ENCODE data around the gene TRAPPC8. TPM values are rescaled to one million over a fixed set of nuclear protein-coding genes. Genes with fewer than 3 reads are reported as not detected.
"Not testable (repeated sequence)": the region's sequence is repeated elsewhere in the genome, so short reads cannot be mapped to it uniquely, and the experiment has no call there.

Gene TRAPPC8
- total RNA-seq, 4 donors from 2014 or later: 15.5 to 38.1 (median 31.2) TPM

DNA sequence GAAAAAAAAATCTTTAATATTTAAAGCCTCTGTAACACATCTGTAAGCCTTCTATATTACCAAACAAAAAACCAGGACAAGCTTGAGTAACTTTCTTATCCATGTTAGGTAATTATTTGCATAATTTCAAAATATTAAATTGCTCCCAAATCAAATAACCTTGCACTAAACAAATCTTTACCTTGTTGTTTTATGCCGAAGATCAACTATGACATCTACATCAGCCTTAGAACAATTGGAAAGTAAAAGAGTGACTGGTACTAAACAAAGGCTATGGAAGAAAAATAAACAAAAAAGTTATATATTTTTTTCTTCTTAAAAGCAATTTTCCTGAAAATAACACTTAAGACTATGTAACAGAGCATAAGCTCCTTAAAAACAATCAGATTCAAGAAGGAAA lies 111.0 kb downstream of the TRAPPC8 start:
- no peak for DNase-seq
- Histone ChIP-seq H3K4me3 (no peak overlapping the region), H3K36me3 (peaks cover 0 to 89% (median 11%) of the 10 kb centered on the region in 3 donors), H3K4me1 (no peaks in the 10 kb centered on the region), H3K27me3 (no peaks in the 10 kb centered on the region), H3K9me3 (no peaks in the 10 kb centered on the region), H3K27ac (no peak overlapping the region)
- TF ChIP-seq POLR2A (IDR thresholded peaks at IDR 0.05) (no peak), CTCF (IDR thresholded peaks at IDR 0.05) (no peak)
- intact Hi-C loops (cut with DNase I): no loop called here
- 75 to 83% methylated on average over 1 of the region's 1 CpG for WGBS, 2 donors

GRCh38 chr18:31830686-31831085 lies 112.2 kb downstream of the TRAPPC8 start:
- Histone ChIP-seq H3K4me1 (no peaks in the 10 kb centered on the region), H3K9me3 (no peaks in the 10 kb centered on the region), H3K27me3 (no peaks in the 10 kb centered on the region), H3K4me3 (no peak overlapping the region), H3K36me3 (peaks cover 0 to 77% (median 11%) of the 10 kb centered on the region in 3 donors), H3K27ac (no peak overlapping the region)
- intact Hi-C loops (cut with DNase I): no loop called here
- TF ChIP-seq CTCF (IDR thresholded peaks at IDR 0.05) (no peak), POLR2A (IDR thresholded peaks at IDR 0.05) (no peak)
- 94 to 100% methylated on average over 1 to 3 of the region's 3 CpGs for WGBS, 2 donors
- no peak for DNase-seq

DNA sequence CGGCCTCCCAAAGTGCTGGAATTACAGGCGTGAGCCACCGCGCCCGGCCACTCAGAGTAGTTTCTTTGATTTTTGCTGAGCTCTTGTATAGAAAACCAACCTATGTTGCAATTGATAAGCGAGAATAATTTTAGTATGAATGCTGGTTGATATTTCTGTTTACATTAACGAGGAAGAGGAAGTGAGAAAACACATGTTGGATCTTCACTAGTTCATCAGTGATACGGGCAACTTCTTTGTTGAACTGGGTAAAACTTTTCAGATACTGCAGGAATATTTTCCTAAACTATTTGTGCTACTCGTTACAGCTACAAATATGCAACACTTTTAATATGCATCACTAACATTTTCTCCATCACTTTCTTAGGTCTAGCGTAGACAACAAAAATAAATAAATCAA lies 114.3 kb downstream of the TRAPPC8 start:
- WGBS, 2 donors: 91 to 97% methylated on average over 8 to 9 of the region's 10 CpGs
- Histone ChIP-seq H3K27ac (no peak overlapping the region), H3K27me3 (no peaks in the 10 kb centered on the region), H3K4me3 (no peak overlapping the region), H3K9me3 (no peaks in the 10 kb centered on the region), H3K36me3 (peaks cover 0 to 56% (median 6%) of the 10 kb centered on the region in 3 donors), H3K4me1 (no peaks in the 10 kb centered on the region)
- no peak for DNase-seq
- intact Hi-C loops (cut with DNase I): loop anchor here (10.0 kb wide), 1 partner anchor 254 kb away; no protein-coding TSS in a partner anchor
- TF ChIP-seq POLR2A (IDR thresholded peaks at IDR 0.05) (no peak), CTCF (IDR thresholded peaks at IDR 0.05) (no peak)

- peaks cover 0 to 39% (median 6%) of the 10 kb centered on the region in 3 donors for H3K36me3 ChIP-seq
- 84 to 88% methylated on average over 10 of the region's 10 CpGs for WGBS, 2 donors
- intact Hi-C loops (cut with DNase I): loop anchor here (10.0 kb wide), 1 partner anchor 252 kb away; no protein-coding TSS in a partner anchor
- H3K9me3 ChIP-seq, H3K4me3 ChIP-seq, H3K4me1 ChIP-seq, H3K27me3 ChIP-seq, DNase-seq, H3K27ac ChIP-seq: not testable (repeated sequence)
Observed at GRCh38 chr18:31826673-31827325, 116.1 kb downstream of the TRAPPC8 start.

- intact Hi-C loops (cut with DNase I): loop anchor here (10.0 kb wide), 1 partner anchor 251 kb away; no protein-coding TSS in a partner anchor
- no peak for TF ChIP-seq CTCF (IDR thresholded peaks at IDR 0.05)
- no peak for TF ChIP-seq POLR2A (IDR thresholded peaks at IDR 0.05)
- Histone ChIP-seq H3K36me3 (peaks cover 0 to 29% (median under 1%) of the 10 kb centered on the region in 3 donors), H3K4me1 (peaks cover 0 to 7% (median 0%) of the 10 kb centered on the region in 3 donors), H3K9me3 (no peaks in the 10 kb centered on the region), H3K4me3 (no peak overlapping the region), H3K27ac (no peak overlapping the region), H3K27me3 (no peaks in the 10 kb centered on the region)
- WGBS, 2 donors: 43 to 46% methylated on average over 3 of the region's 3 CpGs
- no peak for DNase-seq
Observed at GRCh38 chr18:31825772-31826171, 117.2 kb downstream of the TRAPPC8 start.

All from esophagus squamous epithelium (tissue), 5 donors.